Non-pigmented ciliary epithelial cell (primary cell): Measurements from ENCODE around the gene SELPLG.
"Not testable (repeated sequence)": the region's sequence is repeated elsewhere in the genome, so short reads cannot be mapped to it uniquely, and the experiment has no call there.

Source experiments
- DNase-seq: peaks from one replicate; pipeline ENCODE4 v3.0.0-alpha.2; 2010; ENCODE audit warnings: low read depth

SELPLG gene

GRCh38 chr12:108604208-108604941 lies 29.3 kb downstream of the SELPLG start:
- no peak for DNase-seq

DNA sequence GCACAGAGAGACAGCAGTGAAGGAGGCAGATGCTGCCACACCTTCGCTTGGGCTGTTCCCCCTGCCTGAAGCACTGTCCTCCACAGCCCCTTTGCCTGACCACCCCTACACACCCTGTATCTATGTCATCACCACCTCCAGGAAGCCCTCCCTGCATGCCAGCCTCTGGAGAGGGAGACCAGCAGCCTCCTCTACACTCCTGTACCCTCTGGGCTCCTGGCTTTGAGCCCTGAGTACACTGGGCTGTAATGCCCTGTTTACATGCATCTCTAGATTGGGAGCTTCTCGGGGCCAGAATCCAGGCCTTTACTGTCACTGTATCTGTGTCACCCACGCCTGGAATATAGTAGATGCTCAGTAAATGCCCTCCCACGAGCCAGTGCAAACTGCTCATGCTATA lies 30.0 kb downstream of the SELPLG start:
- DNase-seq = no peak

DNA sequence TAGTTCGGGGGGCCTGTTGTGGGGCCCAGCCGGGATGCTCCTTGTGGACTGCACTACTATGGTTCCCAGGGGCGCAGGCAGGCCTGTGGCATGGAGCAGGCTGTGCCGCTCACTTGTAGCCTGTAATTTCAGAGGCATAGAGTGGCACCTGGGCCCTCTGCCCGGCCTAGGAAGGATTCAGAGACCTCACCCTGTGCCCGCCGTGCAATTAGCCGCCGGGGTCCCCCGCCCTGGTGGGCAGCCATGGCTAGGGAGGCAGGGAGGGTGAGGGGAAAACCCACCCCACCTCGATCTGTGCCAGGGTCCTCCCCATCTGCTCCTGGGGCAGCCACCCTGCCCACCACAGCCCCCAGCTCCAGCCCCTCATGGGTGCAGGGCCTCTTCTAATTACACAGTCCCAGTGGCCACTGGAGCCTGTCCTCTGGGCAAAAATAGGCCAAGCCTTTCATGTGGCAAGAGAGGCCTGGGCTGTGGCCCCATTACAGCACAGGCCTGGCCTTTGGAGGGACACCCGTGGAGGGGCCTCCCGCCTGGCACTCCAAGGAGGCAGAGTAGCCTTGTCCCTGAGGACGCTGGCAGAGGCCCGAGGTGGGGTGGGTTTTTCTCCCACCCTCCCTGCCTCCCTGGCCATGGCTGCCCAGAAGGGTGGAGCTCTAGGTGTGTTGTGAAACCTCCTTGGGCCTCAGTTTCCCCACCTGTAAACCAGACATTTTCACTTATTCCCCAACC lies 30.6 kb downstream of the SELPLG start:
- no peak for DNase-seq

DNA sequence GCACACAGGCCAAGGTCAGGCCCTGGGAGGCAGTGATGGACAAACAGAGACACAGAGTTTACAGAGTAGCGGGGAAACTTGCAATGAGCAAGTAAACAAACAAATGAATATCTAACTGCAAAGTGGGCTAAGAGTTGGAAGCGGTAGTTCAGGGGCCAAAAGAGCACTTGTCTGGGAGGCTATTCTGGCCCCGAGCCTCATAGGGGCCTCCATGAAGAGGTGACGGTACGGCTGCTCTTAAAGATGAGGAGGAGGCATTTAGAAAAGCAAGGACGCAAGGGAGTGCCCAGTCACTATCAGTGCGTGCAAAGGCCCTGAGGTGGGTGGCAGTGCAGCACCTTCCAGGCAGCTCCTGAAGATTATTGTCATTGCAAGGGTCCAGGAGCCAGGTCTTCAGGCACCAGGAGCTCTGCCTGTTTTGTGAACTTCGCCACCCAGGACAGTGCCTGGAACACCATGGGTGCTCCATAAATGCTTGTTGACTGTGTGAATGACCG lies 31.4 kb downstream of the SELPLG start:
- no peak for DNase-seq

DNA sequence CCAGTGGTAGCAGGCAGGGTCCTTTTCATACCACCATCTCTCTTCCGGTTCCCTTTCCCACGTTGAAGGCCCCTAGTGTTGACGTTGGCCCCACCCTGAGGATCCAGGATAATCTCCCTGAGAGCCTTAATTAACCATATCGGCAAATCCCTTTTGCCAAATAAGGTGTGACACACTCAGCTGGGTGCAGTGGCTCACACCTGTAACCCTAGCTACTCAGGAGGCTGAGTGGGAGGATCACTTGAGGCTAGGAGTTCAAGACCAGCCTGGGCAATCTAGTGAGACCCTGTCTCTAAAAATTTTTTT lies 33.0 kb downstream of the SELPLG start:
- no peak for DNase-seq

- no peak for DNase-seq
These were observed 33.6 kb downstream of the SELPLG start for GRCh38 chr12:108599948-108600701.

DNA sequence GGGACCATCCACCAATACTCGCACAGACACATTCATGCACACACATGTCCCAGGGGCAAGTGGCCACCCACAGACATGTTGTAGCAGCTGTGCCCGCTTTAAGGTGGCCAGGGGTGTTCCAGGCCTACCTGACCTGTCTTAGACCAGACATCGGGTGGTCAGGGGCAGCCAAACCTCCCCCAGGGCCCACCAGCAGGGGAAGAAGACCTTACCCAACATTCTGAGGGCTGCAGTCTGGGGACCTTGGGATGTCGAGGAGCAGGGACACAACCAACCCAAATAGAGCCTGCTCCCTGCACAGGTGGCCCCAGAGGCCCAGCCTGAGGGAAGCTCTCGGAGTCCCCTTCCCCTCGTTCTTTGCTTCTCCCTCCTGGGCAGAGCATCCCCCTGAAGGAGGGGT lies 34.2 kb downstream of the SELPLG start:
- no peak for DNase-seq

DNA sequence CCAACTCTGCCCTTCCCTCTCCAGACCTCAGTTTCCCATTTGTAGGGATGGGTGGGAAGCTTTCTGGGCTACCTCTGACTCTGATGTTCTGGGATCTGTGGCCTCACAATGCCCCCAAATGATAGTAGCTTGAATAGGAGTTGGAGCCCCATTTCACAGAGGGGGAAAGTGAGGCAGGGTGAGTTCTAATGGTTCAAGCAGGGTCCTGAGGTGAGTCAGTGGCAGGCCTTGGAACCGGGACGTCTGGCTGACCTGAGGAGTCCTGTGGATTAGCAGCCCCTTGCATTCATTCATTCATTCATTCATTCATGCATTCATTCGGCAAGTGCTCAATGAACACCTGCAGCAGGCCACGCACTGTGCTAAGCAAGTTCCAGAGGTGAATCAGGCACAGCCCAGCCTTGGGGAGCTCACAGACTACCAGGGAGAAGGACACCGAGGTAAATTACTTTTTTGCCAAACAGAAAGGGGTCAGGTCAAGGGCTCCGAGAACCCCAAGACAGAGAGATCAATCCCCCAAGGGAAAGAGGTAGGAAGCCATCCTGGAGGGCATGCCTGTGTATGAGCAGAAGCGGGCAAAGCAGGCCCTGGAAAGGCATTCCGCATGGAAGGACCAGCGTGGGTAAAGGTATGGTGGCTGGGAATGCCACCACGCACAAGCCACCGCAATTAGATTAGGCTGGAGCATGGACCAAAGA lies 35.0 kb downstream of the SELPLG start:
- no peak for DNase-seq

- no peak for DNase-seq
These were observed 35.9 kb downstream of the SELPLG start, which contains the start of gene TMEM119 for GRCh38 chr12:108597559-108598471. TSS of gene TMEM119 (minus strand) at chr12:108598084. CDS start at chr12:108592383, 5,701 bp downstream.

- DNase-seq = no peak
These were observed 36.7 kb downstream of the SELPLG start for GRCh38 chr12:108596854-108597558.

GRCh38 chr12:108595711-108596647 lies 37.7 kb downstream of the SELPLG start:
- no peak for DNase-seq

- DNase-seq = no peak
These were observed 38.6 kb downstream of the SELPLG start for GRCh38 chr12:108594960-108595710.

GRCh38 chr12:108594323-108594903 lies 39.3 kb downstream of the SELPLG start:
- no peak for DNase-seq

GRCh38 chr12:108592033-108592909 lies 41.4 kb downstream of the SELPLG start:
- DNase-seq = no peak

DNA sequence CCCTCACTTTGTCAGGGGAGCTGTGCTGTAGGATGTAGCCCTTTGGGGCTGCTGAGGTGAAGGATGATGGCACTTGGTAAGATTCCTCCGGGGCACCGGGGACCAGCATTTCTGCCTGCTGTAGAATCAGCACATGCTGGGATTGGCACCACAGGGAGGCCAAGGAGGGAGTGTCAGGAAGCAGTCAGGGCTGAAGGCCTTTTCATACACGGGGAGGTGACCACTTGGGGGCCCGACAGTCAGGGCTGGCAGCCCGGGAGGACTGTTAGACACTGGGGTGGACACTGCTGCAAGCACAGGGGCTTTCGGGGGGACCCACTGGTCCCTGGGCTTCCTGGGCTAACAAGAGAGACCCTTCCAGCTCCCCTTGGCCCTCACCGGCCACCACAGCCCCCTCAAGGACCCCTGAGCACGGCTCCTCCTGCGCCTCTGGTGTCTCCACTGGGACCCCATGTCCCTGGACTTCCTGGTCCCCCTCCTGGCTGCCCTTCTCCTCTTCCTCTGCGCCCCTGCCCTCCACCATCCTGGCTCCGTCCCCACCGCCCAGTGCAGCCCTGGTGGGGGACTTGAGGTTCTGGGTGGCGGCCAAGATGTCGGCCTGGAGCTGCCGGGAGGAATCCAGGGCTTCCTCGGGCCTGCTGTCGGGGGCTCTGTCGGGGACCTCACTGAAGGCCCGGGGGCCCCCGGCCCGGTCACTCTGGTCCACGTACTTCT lies 42.3 kb downstream of the SELPLG start:
- no peak for DNase-seq

DNA sequence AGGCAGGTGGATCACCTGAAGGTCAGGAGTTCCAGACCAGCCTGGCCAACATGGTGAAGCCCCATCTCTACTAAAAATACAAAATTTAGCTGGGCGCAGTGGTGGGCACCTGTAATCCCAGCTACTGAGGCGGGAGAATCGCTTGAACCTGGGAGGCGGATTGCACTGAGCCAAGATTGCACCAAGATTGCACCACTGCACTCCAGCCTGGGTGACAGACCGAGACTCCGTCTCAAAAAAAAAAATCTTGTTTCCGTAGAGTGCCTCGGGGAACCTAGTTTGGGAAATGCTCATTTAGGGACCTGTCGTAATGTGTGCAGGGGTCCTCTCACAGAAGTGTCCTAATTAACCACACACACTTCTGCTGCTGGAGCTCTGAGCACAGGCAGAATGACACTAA lies 43.2 kb downstream of the SELPLG start:
- DNase-seq = not testable (repeated sequence)

GRCh38 chr12:108589840-108590229 lies 43.9 kb downstream of the SELPLG start:
- DNase-seq = no peak
